DOHH2 (cell line): Measurements from ENCODE around the gene CP.

Experiments
- EZH2phosphoT487 ChIP-seq: fragments of 200-600 bp; sonication (generic); IDR thresholded peaks from 2 replicates; pipeline ENCODE4 v1.6.1; 2017; ENCODE audit warnings: borderline replicate concordance, mild to moderate bottlenecking, antibody characterized with exemption, low read length, moderate library complexity, mixed read lengths
- TF ChIP-seq, protein P1 (sequence below): fragments of 200-600 bp; sonication (generic); IDR thresholded peaks from one replicate; pipeline ENCODE4 v1.5.1; 2014; ENCODE audit warnings: antibody characterized with exemption, mild to moderate bottlenecking, low read depth, low read length; ENCODE audit not compliant: poor library complexity, severe bottlenecking

DNA sequence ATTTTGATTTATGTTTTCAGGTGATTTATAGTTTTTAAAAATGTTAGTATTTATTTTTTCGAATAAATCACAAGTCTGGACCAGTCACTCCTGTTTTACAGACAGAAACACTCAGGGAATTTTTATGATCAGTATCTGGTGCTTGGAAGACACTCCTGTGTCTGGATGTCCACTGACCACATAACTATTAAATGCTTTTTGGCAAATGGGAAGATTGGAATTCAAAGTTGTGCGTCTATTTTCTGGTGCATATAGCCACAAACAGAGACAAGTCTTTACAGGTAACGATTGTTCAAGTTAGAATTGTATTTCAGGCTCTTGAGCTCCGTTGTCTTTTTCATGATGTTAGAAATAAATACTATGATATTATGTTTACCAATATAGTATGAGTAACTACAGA, 12.2 kb downstream of the CP start:
- TF ChIP-seq, protein P1, sequence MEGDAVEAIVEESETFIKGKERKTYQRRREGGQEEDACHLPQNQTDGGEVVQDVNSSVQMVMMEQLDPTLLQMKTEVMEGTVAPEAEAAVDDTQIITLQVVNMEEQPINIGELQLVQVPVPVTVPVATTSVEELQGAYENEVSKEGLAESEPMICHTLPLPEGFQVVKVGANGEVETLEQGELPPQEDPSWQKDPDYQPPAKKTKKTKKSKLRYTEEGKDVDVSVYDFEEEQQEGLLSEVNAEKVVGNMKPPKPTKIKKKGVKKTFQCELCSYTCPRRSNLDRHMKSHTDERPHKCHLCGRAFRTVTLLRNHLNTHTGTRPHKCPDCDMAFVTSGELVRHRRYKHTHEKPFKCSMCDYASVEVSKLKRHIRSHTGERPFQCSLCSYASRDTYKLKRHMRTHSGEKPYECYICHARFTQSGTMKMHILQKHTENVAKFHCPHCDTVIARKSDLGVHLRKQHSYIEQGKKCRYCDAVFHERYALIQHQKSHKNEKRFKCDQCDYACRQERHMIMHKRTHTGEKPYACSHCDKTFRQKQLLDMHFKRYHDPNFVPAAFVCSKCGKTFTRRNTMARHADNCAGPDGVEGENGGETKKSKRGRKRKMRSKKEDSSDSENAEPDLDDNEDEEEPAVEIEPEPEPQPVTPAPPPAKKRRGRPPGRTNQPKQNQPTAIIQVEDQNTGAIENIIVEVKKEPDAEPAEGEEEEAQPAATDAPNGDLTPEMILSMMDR, result no peak
- TF ChIP-seq EZH2phosphoT487, result no peak
